ENCODE data around the gene MAL. TPM values are rescaled to one million over a fixed set of nuclear protein-coding genes. Genes with fewer than 3 reads are reported as not detected.

MAL gene
- total RNA-seq, 2 donors from 2014 or later: not detected

DNA sequence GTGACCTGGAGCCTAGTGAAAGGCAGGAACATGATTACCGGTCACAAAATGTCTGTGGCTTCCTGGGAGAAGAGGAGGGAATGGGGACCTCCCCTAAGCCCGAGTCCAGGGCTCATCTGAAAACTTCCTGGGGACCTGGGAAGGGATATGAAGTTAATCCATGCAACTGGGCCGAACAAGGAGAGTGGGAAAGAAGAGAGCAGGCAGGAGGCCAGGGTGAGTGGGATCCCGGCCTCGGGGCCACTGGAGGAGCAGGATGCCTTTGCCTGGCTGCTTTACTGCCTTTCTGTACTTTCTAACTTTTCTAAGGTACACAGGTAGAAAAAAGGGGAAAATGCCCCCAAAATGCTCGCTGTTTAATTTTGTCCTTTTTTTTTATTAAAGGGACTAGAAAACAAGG lies 43.4 kb upstream of the MAL start:
- H3K4me1 ChIP-seq (ENCODE audit: control insufficient read depth in 1 of 2, low read depth in 2 of 2): no peaks in the 10 kb centered on the region
- ATAC-seq (ENCODE audit: insufficient number of reproducible peaks, low FRiP score, low read depth) (no peak), DNase-seq (ENCODE audit: low spot score) (no peak)
- no peaks in the 10 kb centered on the region for H3K27me3 ChIP-seq (replicated peaks; ENCODE audit: insufficient read depth)
- no peak overlapping the region for H3K4me3 ChIP-seq
- TF ChIP-seq, protein P1, sequence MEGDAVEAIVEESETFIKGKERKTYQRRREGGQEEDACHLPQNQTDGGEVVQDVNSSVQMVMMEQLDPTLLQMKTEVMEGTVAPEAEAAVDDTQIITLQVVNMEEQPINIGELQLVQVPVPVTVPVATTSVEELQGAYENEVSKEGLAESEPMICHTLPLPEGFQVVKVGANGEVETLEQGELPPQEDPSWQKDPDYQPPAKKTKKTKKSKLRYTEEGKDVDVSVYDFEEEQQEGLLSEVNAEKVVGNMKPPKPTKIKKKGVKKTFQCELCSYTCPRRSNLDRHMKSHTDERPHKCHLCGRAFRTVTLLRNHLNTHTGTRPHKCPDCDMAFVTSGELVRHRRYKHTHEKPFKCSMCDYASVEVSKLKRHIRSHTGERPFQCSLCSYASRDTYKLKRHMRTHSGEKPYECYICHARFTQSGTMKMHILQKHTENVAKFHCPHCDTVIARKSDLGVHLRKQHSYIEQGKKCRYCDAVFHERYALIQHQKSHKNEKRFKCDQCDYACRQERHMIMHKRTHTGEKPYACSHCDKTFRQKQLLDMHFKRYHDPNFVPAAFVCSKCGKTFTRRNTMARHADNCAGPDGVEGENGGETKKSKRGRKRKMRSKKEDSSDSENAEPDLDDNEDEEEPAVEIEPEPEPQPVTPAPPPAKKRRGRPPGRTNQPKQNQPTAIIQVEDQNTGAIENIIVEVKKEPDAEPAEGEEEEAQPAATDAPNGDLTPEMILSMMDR (IDR thresholded peaks at IDR 0.05): no peak
- no peak overlapping the region for H3K27ac ChIP-seq
- H3K9me3 ChIP-seq: no peaks in the 10 kb centered on the region
- no peaks in the 10 kb centered on the region for H3K36me3 ChIP-seq

DNA sequence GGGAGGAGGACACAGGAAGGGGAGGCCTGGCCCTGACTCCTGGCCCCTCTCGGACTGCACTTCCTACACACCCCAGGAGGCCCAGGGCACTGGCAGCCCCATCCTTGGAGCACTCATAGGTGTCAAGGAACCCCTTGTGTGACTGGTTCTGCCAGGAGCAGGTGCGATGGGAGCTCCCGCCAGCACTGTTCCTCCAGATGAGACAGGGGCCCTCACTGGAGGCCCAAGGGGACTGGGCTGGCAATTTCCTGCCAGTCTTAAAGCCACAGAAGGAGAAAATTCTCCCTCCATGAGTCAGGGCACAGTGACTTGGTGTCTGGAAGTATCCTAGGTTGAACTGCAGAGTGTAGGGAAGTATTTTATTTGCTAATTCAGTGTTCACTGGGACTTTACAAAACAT lies 42.8 kb upstream of the MAL start:
- TF ChIP-seq, protein P1 (IDR thresholded peaks at IDR 0.05): no peak
- no peak overlapping the region for H3K4me3 ChIP-seq
- no peaks in the 10 kb centered on the region for H3K4me1 ChIP-seq (ENCODE audit: control insufficient read depth in 1 of 2, low read depth in 2 of 2)
- no peaks in the 10 kb centered on the region for H3K27me3 ChIP-seq (replicated peaks; ENCODE audit: insufficient read depth)
- no peak for DNase-seq (ENCODE audit: low spot score)
- H3K36me3 ChIP-seq: no peaks in the 10 kb centered on the region
- ATAC-seq (ENCODE audit: insufficient number of reproducible peaks, low FRiP score, low read depth): no peak
- H3K9me3 ChIP-seq: no peaks in the 10 kb centered on the region
- H3K27ac ChIP-seq: no peak overlapping the region

DNA sequence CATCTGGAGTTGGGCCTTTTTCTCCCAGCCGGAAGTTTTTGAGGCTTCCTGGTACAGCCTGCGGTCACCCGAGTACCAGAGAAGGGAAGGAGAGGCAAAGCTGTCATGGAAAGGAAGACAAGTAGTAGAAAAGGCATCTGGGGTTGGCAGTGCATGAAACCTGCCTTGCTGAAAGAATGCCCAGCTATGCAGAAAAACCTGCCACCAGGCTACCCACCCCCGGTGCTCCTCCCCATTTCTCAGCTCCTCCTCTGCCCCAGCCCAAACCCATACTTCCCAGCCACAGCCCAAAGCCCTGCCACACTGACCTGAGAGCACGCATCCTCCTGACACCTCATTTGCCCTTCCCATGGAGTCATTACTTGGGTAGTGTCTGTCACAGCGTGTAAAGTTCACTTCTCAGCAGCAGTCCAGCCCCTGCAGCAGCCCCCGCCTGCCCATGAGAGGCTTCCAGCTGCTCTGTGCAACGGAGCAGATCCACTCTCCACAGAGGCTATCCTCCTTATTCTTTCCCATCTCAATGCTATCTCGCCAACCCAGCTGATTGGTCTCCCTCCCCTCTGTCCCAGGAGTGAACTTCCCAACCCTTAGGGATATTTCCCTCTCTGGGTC lies 40.4 kb upstream of the MAL start:
- TF ChIP-seq, protein P1 (IDR thresholded peaks at IDR 0.05): no peak
- no peaks in the 10 kb centered on the region for H3K4me1 ChIP-seq (ENCODE audit: control insufficient read depth in 1 of 2, low read depth in 2 of 2)
- DNase-seq (ENCODE audit: low spot score) (no peak), ATAC-seq (ENCODE audit: insufficient number of reproducible peaks, low FRiP score, low read depth) (no peak)
- H3K36me3 ChIP-seq: no peaks in the 10 kb centered on the region
- H3K4me3 ChIP-seq: no peak overlapping the region
- no peaks in the 10 kb centered on the region for H3K27me3 ChIP-seq (replicated peaks; ENCODE audit: insufficient read depth)
- H3K27ac ChIP-seq: no peak overlapping the region
- H3K9me3 ChIP-seq: no peaks in the 10 kb centered on the region

DNA sequence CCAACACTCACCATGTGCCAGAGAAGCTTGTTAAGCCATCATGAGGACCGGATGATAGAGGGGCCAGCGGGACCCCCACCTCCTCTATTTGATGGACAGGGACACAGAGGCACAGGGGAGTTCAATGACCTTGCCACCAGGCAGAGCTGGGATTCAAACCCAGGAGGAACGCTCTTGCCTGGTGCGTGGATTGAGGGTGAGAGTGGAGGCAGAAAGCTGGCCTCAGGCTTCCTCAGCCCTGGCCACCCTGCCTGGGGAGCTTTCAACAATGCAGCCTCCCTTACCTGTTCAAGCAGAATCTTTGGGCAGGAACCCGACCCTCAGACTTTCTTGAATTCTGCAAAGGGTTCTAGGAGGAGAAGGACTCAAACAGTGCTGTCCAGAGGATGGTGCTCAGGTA lies 39.9 kb upstream of the MAL start:
- H3K27me3 ChIP-seq (replicated peaks; ENCODE audit: insufficient read depth): no peaks in the 10 kb centered on the region
- H3K4me3 ChIP-seq: no peak overlapping the region
- ATAC-seq (ENCODE audit: insufficient number of reproducible peaks, low FRiP score, low read depth) (no peak), DNase-seq (ENCODE audit: low spot score) (no peak)
- H3K27ac ChIP-seq: no peak overlapping the region
- TF ChIP-seq, protein P1 (IDR thresholded peaks at IDR 0.05): no peak
- no peaks in the 10 kb centered on the region for H3K4me1 ChIP-seq (ENCODE audit: control insufficient read depth in 1 of 2, low read depth in 2 of 2)
- H3K9me3 ChIP-seq: no peaks in the 10 kb centered on the region
- no peaks in the 10 kb centered on the region for H3K36me3 ChIP-seq

DNA sequence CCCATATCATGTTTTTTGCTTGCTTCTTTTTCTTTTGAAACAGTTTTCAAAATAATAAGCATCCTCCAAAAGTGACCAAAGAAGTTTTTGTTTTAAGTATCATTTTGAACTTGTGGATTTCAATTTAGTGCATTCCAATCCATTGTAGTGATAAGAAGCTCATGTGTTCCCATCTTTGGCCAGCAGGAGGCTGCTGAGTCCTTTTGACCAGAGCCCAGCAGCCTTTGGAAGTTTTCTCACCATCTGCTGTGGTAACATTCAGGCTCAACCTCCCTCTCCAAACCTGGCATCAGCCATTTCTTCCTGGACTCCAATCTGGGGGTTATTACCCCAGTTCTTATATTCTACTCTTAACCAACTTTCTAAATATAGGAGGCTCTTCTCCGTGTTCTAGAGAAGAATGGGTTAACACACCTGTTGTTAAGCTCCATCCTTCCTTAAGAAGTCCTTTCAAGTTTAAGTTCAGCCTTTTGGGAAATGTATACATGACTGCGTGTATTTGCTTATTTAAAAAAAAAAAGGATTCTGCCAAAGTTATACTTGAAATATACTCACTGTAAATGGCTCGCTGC lies 39.0 kb upstream of the MAL start:
- DNase-seq (ENCODE audit: low spot score): no peak
- TF ChIP-seq, protein P1 (IDR thresholded peaks at IDR 0.05): peak; percentile 40
- H3K27ac ChIP-seq: no peak overlapping the region
- no peaks in the 10 kb centered on the region for H3K27me3 ChIP-seq (replicated peaks; ENCODE audit: insufficient read depth)
- no peaks in the 10 kb centered on the region for H3K36me3 ChIP-seq
- no peaks in the 10 kb centered on the region for H3K4me1 ChIP-seq (ENCODE audit: control insufficient read depth in 1 of 2, low read depth in 2 of 2)
- no peak for ATAC-seq (ENCODE audit: insufficient number of reproducible peaks, low FRiP score, low read depth)
- no peaks in the 10 kb centered on the region for H3K9me3 ChIP-seq
- no peak overlapping the region for H3K4me3 ChIP-seq

Data from thoracic aorta (tissue), 2 donors.